RWPE2 (cell line): ENCODE measurements around the gene KIRREL3.

ENCODE experiments used
- ATAC-seq: fragments of 200-7000 bp; cut with Tn5 transposase; 3 replicates; pipeline ENCODE4 v1.9.1; 2021; ENCODE audit warnings: low read depth
- DNase-seq: peaks from one replicate; pipeline ENCODE4 v3.0.0-alpha.2; 2020; ENCODE audit warnings: low spot score
- H3K27ac ChIP-seq: fragments of 450-650 bp; 2 replicates; pipeline ENCODE4 v1.5.1; 2017; ENCODE audit warnings: mild to moderate bottlenecking; ENCODE audit not compliant: poor library complexity, severe bottlenecking
- H3K27me3 ChIP-seq: fragments of 250-450 bp; sonication (Bioruptor Pico); 2 replicates; pipeline ENCODE4 v1.5.1; 2021; ENCODE audit warnings: mild to moderate bottlenecking, moderate library complexity; ENCODE audit not compliant: insufficient read depth, poor library complexity, severe bottlenecking
- H3K36me3 ChIP-seq: fragments of 250-450 bp; sonication (Bioruptor Pico); 2 replicates; pipeline ENCODE4 v1.5.1; 2020; ENCODE audit warnings: low read depth, mild to moderate bottlenecking, moderate library complexity
- H3K4me1 ChIP-seq: fragments of 250-450 bp; sonication (Bioruptor Pico); 2 replicates; pipeline ENCODE4 v1.5.1; 2021; ENCODE audit warnings: mild to moderate bottlenecking, moderate library complexity; ENCODE audit not compliant: insufficient read depth, poor library complexity, severe bottlenecking
- H3K4me3 ChIP-seq: fragments of 250-450 bp; sonication (Bioruptor Pico); 2 replicates; pipeline ENCODE4 v1.5.1; 2021; ENCODE audit warnings: mild to moderate bottlenecking, moderate library complexity; ENCODE audit not compliant: severe bottlenecking
- H3K9me3 ChIP-seq: fragments of 250-450 bp; sonication (Bioruptor Pico); 2 replicates; pipeline ENCODE4 v1.5.1; 2021; ENCODE audit warnings: mild to moderate bottlenecking, moderate library complexity; ENCODE audit not compliant: severe bottlenecking
- CTCF ChIP-seq: fragments of 450-650 bp; IDR thresholded peaks from one replicate; pipeline ENCODE4 v1.5.1; 2017; ENCODE audit warnings: mild to moderate bottlenecking, moderate library complexity; ENCODE audit not compliant: poor library complexity, severe bottlenecking

KIRREL3 gene

GRCh38 chr11:126480015-126480409 lies 520.6 kb downstream of the KIRREL3 start:
- no peak overlapping the region for H3K27ac ChIP-seq
- no peak for TF ChIP-seq CTCF
- ATAC-seq: no peak
- no peaks in the 10 kb centered on the region for H3K36me3 ChIP-seq
- no peaks in the 10 kb centered on the region for H3K9me3 ChIP-seq
- DNase-seq: no peak
- no peak overlapping the region for H3K4me3 ChIP-seq
- no peaks in the 10 kb centered on the region for H3K27me3 ChIP-seq
- peaks cover 3% of the 10 kb centered on the region for H3K4me1 ChIP-seq

- H3K36me3 ChIP-seq: no peaks in the 10 kb centered on the region
- ATAC-seq (no peak), DNase-seq (no peak)
- H3K4me3 ChIP-seq: no peak overlapping the region
- no peaks in the 10 kb centered on the region for H3K9me3 ChIP-seq
- no peak overlapping the region for H3K27ac ChIP-seq
- no peaks in the 10 kb centered on the region for H3K27me3 ChIP-seq
- peaks cover 3% of the 10 kb centered on the region for H3K4me1 ChIP-seq
- TF ChIP-seq CTCF: no peak
Measured at GRCh38 chr11:126479178-126479930, 521.2 kb downstream of the KIRREL3 start.

GRCh38 chr11:126478466-126478865 lies 522.1 kb downstream of the KIRREL3 start:
- no peak for DNase-seq

GRCh38 chr11:126477535-126478305 lies 522.9 kb downstream of the KIRREL3 start:
- no peak for ATAC-seq
- no peak for DNase-seq

More at GRCh38 chr11:126478466-126478865, 522.1 kb downstream of the KIRREL3 start:
- ATAC-seq: no peak
- no peaks in the 10 kb centered on the region for H3K9me3 ChIP-seq
- H3K27ac ChIP-seq: no peak overlapping the region
- no peaks in the 10 kb centered on the region for H3K36me3 ChIP-seq
- TF ChIP-seq CTCF: no peak
- H3K4me1 ChIP-seq: peaks cover 3% of the 10 kb centered on the region
- H3K27me3 ChIP-seq: no peaks in the 10 kb centered on the region
- no peak overlapping the region for H3K4me3 ChIP-seq

More at GRCh38 chr11:126477535-126478305, 522.9 kb downstream of the KIRREL3 start:
- Histone ChIP-seq H3K27me3 (no peaks in the 10 kb centered on the region), H3K4me1 (peaks cover 3% of the 10 kb centered on the region), H3K4me3 (no peak overlapping the region), H3K27ac (no peak overlapping the region), H3K36me3 (no peaks in the 10 kb centered on the region), H3K9me3 (no peaks in the 10 kb centered on the region)
- TF ChIP-seq CTCF: no peak
